GM21737 (cell line): ENCODE measurements around the gene NAXE.

ENCODE experiments used
- ATAC-seq: cut with Tn5 transposase; IDR thresholded peaks from one replicate; pipeline ENCODE4 v1.9.1; 2021; ENCODE audit warnings: mild to moderate bottlenecking, moderate library complexity; ENCODE audit not compliant: unreplicated experiment

Gene NAXE

DNA sequence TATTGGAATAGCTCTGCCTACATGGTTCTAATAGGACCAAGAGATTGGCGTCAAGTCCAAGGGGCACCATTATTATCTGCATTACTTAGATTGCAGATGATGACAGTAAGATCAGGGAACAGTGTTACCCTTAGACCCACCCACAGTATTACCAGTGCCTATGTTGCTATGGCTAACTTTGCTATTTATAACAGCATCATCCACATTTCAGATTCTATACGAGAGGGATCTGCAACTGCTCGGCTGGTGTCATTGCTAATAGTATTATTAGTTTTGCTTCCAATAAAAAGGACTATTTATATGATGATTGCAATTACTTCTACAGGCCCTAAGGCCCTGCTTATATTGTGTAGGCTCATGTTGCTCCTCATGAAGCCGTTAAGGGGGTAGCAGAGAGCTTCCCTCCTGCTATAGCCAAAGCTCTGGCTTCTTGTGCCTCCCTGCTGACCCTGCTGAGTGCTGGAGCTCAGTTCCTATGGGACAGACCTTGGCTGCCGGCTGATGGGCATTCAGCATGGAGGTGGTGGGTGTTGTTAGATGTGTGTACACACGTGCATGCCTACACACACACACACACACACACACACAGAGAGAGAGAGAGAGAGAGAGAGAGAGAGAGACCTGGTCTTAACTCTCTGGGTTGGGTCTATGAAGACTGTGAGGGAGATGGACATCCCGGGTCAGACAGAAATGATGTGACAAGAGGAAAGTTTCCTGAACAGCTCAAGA, 51.6 kb downstream of the NAXE start:
- ATAC-seq: no peak

DNA sequence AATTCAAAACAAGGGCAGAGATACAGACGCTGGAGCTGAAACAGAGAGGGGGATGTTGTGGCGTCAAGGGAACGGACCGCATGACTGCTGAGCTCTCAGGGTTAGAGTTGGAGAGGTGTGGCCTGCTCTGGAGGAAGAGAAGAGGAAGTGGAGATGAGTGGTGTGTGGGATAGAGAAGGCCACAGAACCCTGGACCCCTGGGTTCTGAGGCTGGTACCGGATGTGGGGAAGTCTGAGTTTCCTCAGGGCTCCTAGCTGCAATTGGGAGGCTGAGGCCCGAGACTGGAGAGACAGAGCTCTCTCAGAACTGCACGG, 52.2 kb downstream of the NAXE start:
- ATAC-seq: peak; percentile 50
